Endodermal cell (in vitro differentiated cells): ENCODE measurements around the gene PDE7B. TPM values are rescaled to one million over a fixed set of nuclear protein-coding genes. Genes with fewer than 3 reads are reported as not detected.

Source experiments
- DNase-seq: peaks from one replicate; pipeline ENCODE4 v3.0.0-alpha.2; 2017
- H3K27ac ChIP-seq: 2 replicates; pipeline ENCODE4 v1.5.1; 2013; ENCODE audit warnings: mild to moderate bottlenecking, low read depth, low read length, moderate library complexity
- H3K27me3 ChIP-seq: 2 replicates; pipeline ENCODE4 v1.6.1; 2013; ENCODE audit warnings: mild to moderate bottlenecking, low read length, moderate library complexity; ENCODE audit not compliant: insufficient read depth, control insufficient read depth, poor library complexity, severe bottlenecking
- H3K36me3 ChIP-seq: 2 replicates; pipeline ENCODE4 v1.7.0; 2013; ENCODE audit warnings: mild to moderate bottlenecking, low read length, moderate library complexity; ENCODE audit not compliant: control insufficient read depth, insufficient read depth
- H3K4me1 ChIP-seq: one replicate; pipeline ENCODE4 v1.7.0; 2013; ENCODE audit warnings: low read length; ENCODE audit not compliant: control insufficient read depth, insufficient read depth
- H3K4me3 ChIP-seq: 2 replicates; pipeline ENCODE4 v1.5.1; 2013; ENCODE audit warnings: mild to moderate bottlenecking, low read length, moderate library complexity
- H3K9ac ChIP-seq: 2 replicates; pipeline ENCODE4 v1.6.1; 2013; ENCODE audit warnings: mild to moderate bottlenecking, low read length, moderate library complexity; ENCODE audit not compliant: poor library complexity, severe bottlenecking; ENCODE audit errors: extremely low read depth
- H3K9me3 ChIP-seq: 2 replicates; pipeline ENCODE4 v1.6.1; 2013; ENCODE audit warnings: mild to moderate bottlenecking, low read length, moderate library complexity; ENCODE audit not compliant: control insufficient read depth
- H3K27ac Mint-ChIP-seq: 2 replicates; pipeline ENCODE4 v1.8.0; 2020; ENCODE audit warnings: mixed read lengths
- H3K27me3 Mint-ChIP-seq: 2 replicates; pipeline ENCODE4 v1.8.0; 2021; ENCODE audit warnings: mild to moderate bottlenecking, mixed read lengths; ENCODE audit not compliant: insufficient read depth
- H3K36me3 Mint-ChIP-seq: 2 replicates; pipeline ENCODE4 v1.8.0; 2020; ENCODE audit warnings: low read depth, mixed read lengths
- H3K4me1 Mint-ChIP-seq: 2 replicates; pipeline ENCODE4 v1.8.0; 2020; ENCODE audit warnings: mixed read lengths
- H3K4me3 Mint-ChIP-seq: 2 replicates; pipeline ENCODE4 v1.8.0; 2020; ENCODE audit warnings: mild to moderate bottlenecking, moderate library complexity, mixed read lengths
- H3K9me3 Mint-ChIP-seq: 2 replicates; pipeline ENCODE4 v1.8.0; 2020; ENCODE audit warnings: mild to moderate bottlenecking, mixed read lengths
- WGBS, 2 experiments: methylation state at CpG; one replicate each; pipeline versions ENCODE4 v1.1.5 to v1.1.7; 2013; ENCODE audit warnings: missing lambda C conversion rate in 2 of 2, mixed read lengths in 1 of 2; ENCODE audit not compliant: insufficient coverage in 1 of 2, insufficient read length in 1 of 2; 5-methylcytosine and 5-hydroxymethylcytosine counted together
- total RNA-seq, 2 donors: library from RNA; stranded (reverse); fragmentation: NEBNext Ultra II Directional in 1 of 2; extraction: Animal tissue kit (Norgen Biotek cat#: 25700) in 1 of 2; gene quantifications; 2 replicates in 1 of 2; 3 replicates in 1 of 2; pipeline ENCODE4 v1.2.1, GENCODE V29; 2021
- TF ChIP-seq, protein P1 (sequence below): fragments of 200-600 bp; sonication (generic); conservative IDR thresholded peaks from 2 replicates; pipeline ENCODE4 v1.5.0; 2021; ENCODE audit warnings: antibody characterized with exemption, mild to moderate bottlenecking

PDE7B gene
- total RNA-seq, 2 donors from 2014 or later = 0.26 TPM; not detected in 1

DNA sequence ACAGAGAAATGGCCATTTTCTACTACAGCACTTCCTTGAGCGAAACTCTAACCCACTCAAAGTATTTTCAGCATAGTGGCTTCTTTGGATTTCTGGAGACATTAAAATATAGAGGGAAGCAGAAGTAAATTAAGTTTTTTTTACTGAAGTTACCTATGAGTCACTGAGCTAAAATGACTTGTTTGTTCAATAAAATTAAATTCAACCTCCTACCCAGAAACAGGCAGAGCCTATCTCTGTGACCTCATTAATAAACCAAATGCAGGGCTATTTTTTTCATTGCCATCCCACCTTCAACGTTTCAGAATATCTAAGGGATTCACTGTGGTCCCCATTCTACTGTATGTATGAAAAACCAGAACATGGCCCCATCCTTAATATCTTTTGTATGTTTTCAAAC is 265.6 kb downstream of the PDE7B start:
- Histone ChIP-seq H3K27me3 (no peaks in the 10 kb centered on the region), H3K9me3 (no peaks in the 10 kb centered on the region), H3K27ac (no peak overlapping the region), H3K4me3 (no peak overlapping the region), H3K9ac (no peak overlapping the region), H3K4me1 (peaks cover 5% of the 10 kb centered on the region), H3K36me3 (no peaks in the 10 kb centered on the region)
- H3K9me3 Mint-ChIP-seq = no peaks in the 10 kb centered on the region
- H3K4me3 Mint-ChIP-seq = no peak overlapping the region
- TF ChIP-seq, protein P1, sequence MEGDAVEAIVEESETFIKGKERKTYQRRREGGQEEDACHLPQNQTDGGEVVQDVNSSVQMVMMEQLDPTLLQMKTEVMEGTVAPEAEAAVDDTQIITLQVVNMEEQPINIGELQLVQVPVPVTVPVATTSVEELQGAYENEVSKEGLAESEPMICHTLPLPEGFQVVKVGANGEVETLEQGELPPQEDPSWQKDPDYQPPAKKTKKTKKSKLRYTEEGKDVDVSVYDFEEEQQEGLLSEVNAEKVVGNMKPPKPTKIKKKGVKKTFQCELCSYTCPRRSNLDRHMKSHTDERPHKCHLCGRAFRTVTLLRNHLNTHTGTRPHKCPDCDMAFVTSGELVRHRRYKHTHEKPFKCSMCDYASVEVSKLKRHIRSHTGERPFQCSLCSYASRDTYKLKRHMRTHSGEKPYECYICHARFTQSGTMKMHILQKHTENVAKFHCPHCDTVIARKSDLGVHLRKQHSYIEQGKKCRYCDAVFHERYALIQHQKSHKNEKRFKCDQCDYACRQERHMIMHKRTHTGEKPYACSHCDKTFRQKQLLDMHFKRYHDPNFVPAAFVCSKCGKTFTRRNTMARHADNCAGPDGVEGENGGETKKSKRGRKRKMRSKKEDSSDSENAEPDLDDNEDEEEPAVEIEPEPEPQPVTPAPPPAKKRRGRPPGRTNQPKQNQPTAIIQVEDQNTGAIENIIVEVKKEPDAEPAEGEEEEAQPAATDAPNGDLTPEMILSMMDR = no peak
- H3K27me3 Mint-ChIP-seq = no peaks in the 10 kb centered on the region
- peaks cover 8% of the 10 kb centered on the region for H3K4me1 Mint-ChIP-seq
- DNase-seq = no peak
- WGBS, 2 experiments = 67 to 83% methylated on average over 1 to 2 of the region's 2 CpGs
- H3K36me3 Mint-ChIP-seq = no peaks in the 10 kb centered on the region
- H3K27ac Mint-ChIP-seq = no peak overlapping the region

DNA sequence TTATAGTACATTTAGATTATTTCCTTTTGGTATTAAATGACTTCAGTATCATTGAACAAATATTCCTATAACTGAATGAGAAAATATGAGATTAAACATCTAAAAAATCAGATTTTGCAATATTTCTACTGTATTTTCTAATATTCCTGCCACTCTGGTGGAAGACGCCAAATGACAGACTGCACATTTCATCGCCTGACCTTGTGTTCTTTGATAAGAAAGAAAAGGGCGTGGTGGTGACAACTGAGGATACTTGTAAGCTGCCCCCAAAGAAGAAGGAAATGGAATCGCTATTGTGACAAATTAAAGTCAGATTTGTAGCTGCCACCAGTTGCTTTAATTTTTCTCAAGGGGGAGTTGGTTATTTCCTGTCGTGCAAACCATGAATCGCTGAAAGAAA is 267.3 kb downstream of the PDE7B start:
- peaks cover 2% of the 10 kb centered on the region for H3K4me1 Mint-ChIP-seq
- peaks cover 2% of the 10 kb centered on the region for H3K4me1 ChIP-seq
- H3K4me3 ChIP-seq = no peak overlapping the region
- no peaks in the 10 kb centered on the region for H3K36me3 Mint-ChIP-seq
- no peaks in the 10 kb centered on the region for H3K9me3 Mint-ChIP-seq
- 90 to 96% methylated on average over 2 to 4 of the region's 6 CpGs for WGBS, 2 experiments
- H3K27ac Mint-ChIP-seq = no peak overlapping the region
- H3K36me3 ChIP-seq = no peaks in the 10 kb centered on the region
- no peaks in the 10 kb centered on the region for H3K27me3 ChIP-seq
- H3K9ac ChIP-seq = no peak overlapping the region
- H3K9me3 ChIP-seq = no peaks in the 10 kb centered on the region
- H3K27ac ChIP-seq = no peak overlapping the region
- no peak overlapping the region for H3K4me3 Mint-ChIP-seq
- TF ChIP-seq, protein P1 = no peak
- H3K27me3 Mint-ChIP-seq = no peaks in the 10 kb centered on the region
- no peak for DNase-seq

DNA sequence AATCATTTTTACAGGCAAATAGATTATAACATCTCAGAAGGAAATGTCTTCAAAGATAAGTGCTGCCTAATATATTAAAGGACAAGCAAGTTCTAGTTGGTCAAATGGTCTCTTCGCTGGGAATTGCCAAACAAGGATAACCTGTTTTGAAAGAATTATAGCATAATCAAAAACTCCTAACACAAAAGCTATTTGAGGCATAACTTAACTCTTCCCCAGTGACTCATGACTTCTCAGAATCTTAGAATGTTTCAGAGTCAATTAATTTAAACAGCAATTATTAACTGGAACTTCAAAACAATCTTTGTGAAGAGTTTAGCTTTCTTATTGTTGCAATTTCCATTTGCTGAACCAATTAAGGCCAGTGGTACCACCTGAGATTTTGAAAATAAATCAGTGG is 272.0 kb downstream of the PDE7B start:
- no peaks in the 10 kb centered on the region for H3K9me3 Mint-ChIP-seq
- H3K4me1 Mint-ChIP-seq = no peaks in the 10 kb centered on the region
- H3K4me3 ChIP-seq = no peak overlapping the region
- H3K9me3 ChIP-seq = no peaks in the 10 kb centered on the region
- no peaks in the 10 kb centered on the region for H3K27me3 ChIP-seq
- H3K27me3 Mint-ChIP-seq = no peaks in the 10 kb centered on the region
- H3K36me3 Mint-ChIP-seq = no peaks in the 10 kb centered on the region
- H3K36me3 ChIP-seq = no peaks in the 10 kb centered on the region
- TF ChIP-seq, protein P1 = no peak
- no peak overlapping the region for H3K27ac Mint-ChIP-seq
- no peak overlapping the region for H3K9ac ChIP-seq
- WGBS, 2 experiments = 80 to 95% methylated on average over 1 of the region's 1 CpG
- H3K27ac ChIP-seq = no peak overlapping the region
- no peak for DNase-seq
- no peaks in the 10 kb centered on the region for H3K4me1 ChIP-seq
- H3K4me3 Mint-ChIP-seq = no peak overlapping the region
